ENCODE data around the gene NUP62.

DNA sequence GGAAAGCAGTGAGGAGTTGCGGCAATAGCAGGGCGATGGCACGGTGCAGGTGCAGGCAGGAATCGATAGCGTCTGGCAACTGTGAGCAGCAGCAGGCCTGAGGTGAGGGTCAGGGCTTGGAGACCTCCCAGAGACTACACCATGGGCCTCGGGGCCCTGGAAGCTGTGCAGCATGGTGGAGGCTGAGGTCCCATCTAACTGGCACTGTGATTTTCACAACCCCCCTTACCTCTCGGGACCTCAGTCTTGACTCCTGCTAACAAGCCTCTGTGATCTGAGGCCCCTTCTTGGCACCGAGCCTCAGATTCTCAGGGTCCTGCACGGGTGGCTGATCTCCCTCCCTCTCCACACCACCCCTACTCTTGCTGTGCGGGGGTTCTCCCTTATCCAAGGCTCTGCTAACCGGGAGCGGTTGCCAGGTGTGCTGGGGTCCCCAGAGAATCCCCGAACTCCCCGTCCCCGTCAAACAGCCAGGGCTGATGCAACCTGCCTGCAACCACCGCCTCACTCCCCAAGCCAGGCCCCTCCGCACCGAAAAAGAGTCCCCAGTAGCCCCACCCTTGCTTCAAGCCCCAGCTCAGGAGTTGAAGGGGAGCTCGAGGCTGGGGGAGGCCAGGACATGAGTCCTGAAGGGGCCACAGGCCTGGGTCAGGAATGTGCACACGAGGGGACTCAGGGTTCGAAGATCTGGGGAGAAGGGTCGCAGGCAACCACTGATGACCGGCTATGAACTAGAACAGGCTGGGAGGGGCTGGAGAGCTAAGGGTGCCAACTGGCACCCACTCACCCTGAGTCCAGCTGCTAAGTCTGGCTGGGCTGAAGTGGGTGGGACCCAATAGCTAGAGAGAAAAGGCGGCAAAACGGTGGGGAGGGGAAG lies 5.1 kb downstream of the NUP62 start:
- TF ChIP-seq, protein P1, sequence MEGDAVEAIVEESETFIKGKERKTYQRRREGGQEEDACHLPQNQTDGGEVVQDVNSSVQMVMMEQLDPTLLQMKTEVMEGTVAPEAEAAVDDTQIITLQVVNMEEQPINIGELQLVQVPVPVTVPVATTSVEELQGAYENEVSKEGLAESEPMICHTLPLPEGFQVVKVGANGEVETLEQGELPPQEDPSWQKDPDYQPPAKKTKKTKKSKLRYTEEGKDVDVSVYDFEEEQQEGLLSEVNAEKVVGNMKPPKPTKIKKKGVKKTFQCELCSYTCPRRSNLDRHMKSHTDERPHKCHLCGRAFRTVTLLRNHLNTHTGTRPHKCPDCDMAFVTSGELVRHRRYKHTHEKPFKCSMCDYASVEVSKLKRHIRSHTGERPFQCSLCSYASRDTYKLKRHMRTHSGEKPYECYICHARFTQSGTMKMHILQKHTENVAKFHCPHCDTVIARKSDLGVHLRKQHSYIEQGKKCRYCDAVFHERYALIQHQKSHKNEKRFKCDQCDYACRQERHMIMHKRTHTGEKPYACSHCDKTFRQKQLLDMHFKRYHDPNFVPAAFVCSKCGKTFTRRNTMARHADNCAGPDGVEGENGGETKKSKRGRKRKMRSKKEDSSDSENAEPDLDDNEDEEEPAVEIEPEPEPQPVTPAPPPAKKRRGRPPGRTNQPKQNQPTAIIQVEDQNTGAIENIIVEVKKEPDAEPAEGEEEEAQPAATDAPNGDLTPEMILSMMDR (IDR thresholded peaks at IDR 0.05; ENCODE audit: borderline replicate concordance, extremely low read depth, low read length, poor library complexity, severe bottlenecking) = no peak
- TF ChIP-seq EZH2 (IDR thresholded peaks at IDR 0.05; ENCODE audit: borderline replicate concordance, low read depth, low read length, severe bottlenecking) = no peak
